ENCODE results near the gene FAM181A. TPM values are rescaled to one million over a fixed set of nuclear protein-coding genes. Genes with fewer than 3 reads are reported as not detected.

Gene FAM181A
- total RNA-seq, 2 donors from 2014 or later, result not detected

GRCh38 chr14:93921001-93921806 is 5.9 kb upstream of the FAM181A start:
- no peak overlapping the region for H3K4me3 ChIP-seq
- H3K27me3 ChIP-seq, result no peaks in the 10 kb centered on the region
- ATAC-seq, result no peak
- TF ChIP-seq POLR2A (IDR thresholded peaks at IDR 0.05) (no peak), CTCF (IDR thresholded peaks at IDR 0.05) (no peak)
- no peaks in the 10 kb centered on the region for H3K36me3 ChIP-seq (replicated peaks in 1 of 2; ENCODE audit: insufficient read depth in 1 of 2, low read depth in 2 of 2)
- H3K27ac ChIP-seq, result no peak overlapping the region
- H3K9me3 ChIP-seq, result no peaks in the 10 kb centered on the region
- no peaks in the 10 kb centered on the region for H3K4me1 ChIP-seq
- 61 to 76% methylated on average over 8 to 18 of the region's 18 CpGs for WGBS, 2 donors
- intact Hi-C loops (cut with DNase I), result no loop called here
- no peak for DNase-seq

GRCh38 chr14:93923626-93924025 is 3.5 kb upstream of the FAM181A start:
- intact Hi-C loops (cut with DNase I), result no loop called here
- no peak overlapping the region for H3K27ac ChIP-seq
- no peaks in the 10 kb centered on the region for H3K9me3 ChIP-seq
- no peaks in the 10 kb centered on the region for H3K27me3 ChIP-seq
- no peak for ATAC-seq
- H3K4me1 ChIP-seq, result no peaks in the 10 kb centered on the region
- no peak overlapping the region for H3K4me3 ChIP-seq
- DNase-seq, result no peak
- WGBS, 2 donors, result 75 to 79% methylated on average over 8 of the region's 8 CpGs
- TF ChIP-seq POLR2A (IDR thresholded peaks at IDR 0.05), result no peak
- TF ChIP-seq CTCF (IDR thresholded peaks at IDR 0.05), result no peak
- H3K36me3 ChIP-seq (replicated peaks in 1 of 2; ENCODE audit: insufficient read depth in 1 of 2, low read depth in 2 of 2), result no peaks in the 10 kb centered on the region

GRCh38 chr14:93924592-93925355 is 2.4 kb upstream of the FAM181A start:
- Histone ChIP-seq H3K36me3 (replicated peaks in 1 of 2; ENCODE audit: insufficient read depth in 1 of 2, low read depth in 2 of 2) (no peaks in the 10 kb centered on the region), H3K27ac (no peak overlapping the region), H3K9me3 (no peaks in the 10 kb centered on the region), H3K27me3 (no peaks in the 10 kb centered on the region), H3K4me3 (no peak overlapping the region), H3K4me1 (no peaks in the 10 kb centered on the region)
- TF ChIP-seq POLR2A (IDR thresholded peaks at IDR 0.05) (no peak), CTCF (IDR thresholded peaks at IDR 0.05) (no peak)
- intact Hi-C loops (cut with DNase I), result no loop called here
- 88 to 89% methylated on average over 13 to 14 of the region's 14 CpGs for WGBS, 2 donors
- ATAC-seq, result no peak
- no peak for DNase-seq

GRCh38 chr14:93925374-93925895 is 1.7 kb upstream of the FAM181A start:
- Histone ChIP-seq H3K9me3 (no peaks in the 10 kb centered on the region), H3K27ac (no peak overlapping the region), H3K27me3 (no peaks in the 10 kb centered on the region), H3K4me3 (no peak overlapping the region), H3K36me3 (replicated peaks in 1 of 2; ENCODE audit: insufficient read depth in 1 of 2, low read depth in 2 of 2) (no peaks in the 10 kb centered on the region), H3K4me1 (no peaks in the 10 kb centered on the region)
- DNase-seq, result no peak
- TF ChIP-seq CTCF (IDR thresholded peaks at IDR 0.05), result no peak
- no peak for TF ChIP-seq POLR2A (IDR thresholded peaks at IDR 0.05)
- intact Hi-C loops (cut with DNase I), result no loop called here
- ATAC-seq, result no peak
- WGBS, 2 donors, result 92 to 97% methylated on average over 6 to 13 of the region's 13 CpGs

All from body of pancreas (tissue), 4 donors.